B cell (primary cell): Measurements from ENCODE around the gene POLR1G. TPM values are rescaled to one million over a fixed set of nuclear protein-coding genes. Genes with fewer than 3 reads are reported as not detected.

Experiments
- ATAC-seq: fragments of 200-7000 bp; cut with Tn5 transposase; one replicate; pipeline ENCODE4 v1.10.0; 2021; ENCODE audit warnings: low read depth, mild to moderate bottlenecking, moderate number of reproducible peaks, moderate library complexity
- CTCF ChIA-PET: fragments of 350-600 bp; sonication (Branson Sonifier 250); formaldehyde crosslinking; loops from one replicate; lab custom pipeline; 2021; ENCODE audit warnings: antibody characterized with exemption, inconsistent platforms; lab: Charles Lee
- POLR2A ChIA-PET: fragments of 350-600 bp; sonication (Branson Sonifier 250); formaldehyde crosslinking; loops from one replicate; lab custom pipeline; 2021; ENCODE audit warnings: antibody characterized with exemption; lab: Charles Lee
- DNase-seq: peaks from one replicate; pipeline ENCODE4 v3.0.0; 2013
- H2AFZ ChIP-seq: 2 replicates; pipeline ENCODE4 v1.6.1; 2012; ENCODE audit warnings: mild to moderate bottlenecking, low read depth, low read length; ENCODE audit not compliant: insufficient read depth, poor library complexity, severe bottlenecking
- H3K27ac ChIP-seq, 2 donors: 1 replicate in 1 of 2; 2 replicates in 1 of 2; pipeline ENCODE4 v1.5.1; 2012 to 2013; ENCODE audit warnings: low read length in 2 of 2, mild to moderate bottlenecking in 2 of 2, moderate library complexity in 1 of 2
- H3K27me3 ChIP-seq, 4 experiments: fragments of 200-600 bp in 1 of 4; sonication (generic) in 1 of 4; replicated peaks in 1 of 4; 1 replicate in 2 of 4; 2 replicates in 2 of 4; pipeline versions ENCODE4 v1.6.1 to v1.7.0; 2013 to 2016; ENCODE audit warnings: low read length in 3 of 4, mild to moderate bottlenecking in 2 of 4, mixed read lengths in 1 of 4, moderate library complexity in 1 of 4; ENCODE audit not compliant: insufficient read depth in 4 of 4, control insufficient read depth in 3 of 4; ENCODE audit errors: control extremely low read depth in 1 of 4
- H3K36me3 ChIP-seq, 2 experiments: replicated peaks in 1 of 2; 1 replicate in 1 of 2; 2 replicates in 1 of 2; pipeline versions ENCODE4 v1.6.1 to v1.7.1; 2013; ENCODE audit warnings: low read length in 1 of 2; ENCODE audit not compliant: insufficient read depth in 2 of 2, control insufficient read depth in 1 of 2; ENCODE audit errors: control extremely low read depth in 1 of 2, extremely low read depth in 1 of 2
- H3K4me1 ChIP-seq, 2 donors: fragments of 200-600 bp in 1 of 2; sonication (generic) in 1 of 2; 1 replicate in 1 of 2; 2 replicates in 1 of 2; pipeline versions ENCODE4 v1.5.1 to v1.6.1; 2013 to 2017; ENCODE audit warnings: low read length in 2 of 2; ENCODE audit not compliant: control insufficient read depth in 2 of 2, insufficient read depth in 2 of 2
- H3K4me2 ChIP-seq: replicated peaks from 2 replicates; pipeline ENCODE3; 2012; ENCODE audit warnings: mild to moderate bottlenecking, low read depth, low read length; ENCODE audit not compliant: poor library complexity, severe bottlenecking
- H3K4me3 ChIP-seq, 5 experiments: fragments of 200-600 bp in 1 of 5; sonication (generic) in 1 of 5; 1 replicate in 3 of 5; 2 replicates in 2 of 5; pipeline versions ENCODE4 v1.5.1 to v1.7.0; 2011 to 2016; ENCODE audit warnings: low read length in 4 of 5, mild to moderate bottlenecking in 4 of 5, low read depth in 2 of 5, control low read depth in 1 of 5, moderate library complexity in 1 of 5; ENCODE audit not compliant: insufficient read depth in 1 of 5; ENCODE audit errors: control extremely low read depth in 1 of 5, extremely low read depth in 1 of 5
- H3K79me2 ChIP-seq: fragments of 200-600 bp; sonication (generic); one replicate; pipeline ENCODE4 v1.6.0; 2016; ENCODE audit warnings: low read length; ENCODE audit not compliant: control insufficient read depth, insufficient read depth
- H3K9ac ChIP-seq: fragments of 200-600 bp; sonication (generic); 2 replicates; pipeline ENCODE4 v1.6.1; 2017; ENCODE audit warnings: mild to moderate bottlenecking, low read length, moderate library complexity
- H3K9me3 ChIP-seq, 3 donors: one replicate each; pipeline versions ENCODE4 v1.6.1 to v1.7.1; 2013; ENCODE audit warnings: low read length in 2 of 3; ENCODE audit not compliant: control insufficient read depth in 2 of 3, insufficient read depth in 1 of 3; ENCODE audit errors: control extremely low read depth in 1 of 3
- H4K20me1 ChIP-seq: 2 replicates; pipeline ENCODE4 v1.6.0; 2012; ENCODE audit warnings: mild to moderate bottlenecking, low read length; ENCODE audit not compliant: insufficient read depth, control insufficient read depth, poor library complexity, severe bottlenecking
- H3K27ac Mint-ChIP-seq: one replicate; pipeline ENCODE4 v1.8.0; 2021; ENCODE audit warnings: mixed read lengths
- H3K27me3 Mint-ChIP-seq: one replicate; pipeline ENCODE4 v1.8.0; 2021; ENCODE audit warnings: mixed read lengths
- H3K4me1 Mint-ChIP-seq: one replicate; pipeline ENCODE4 v1.8.0; 2021; ENCODE audit warnings: mixed read lengths
- H3K4me3 Mint-ChIP-seq: one replicate; pipeline ENCODE4 v1.8.0; 2021; ENCODE audit warnings: mixed read lengths
- H3K9me3 Mint-ChIP-seq: one replicate; pipeline ENCODE4 v1.8.0; 2022; ENCODE audit warnings: mixed read lengths; ENCODE audit not compliant: insufficient read depth
- EZH2 ChIP-seq: IDR thresholded peaks from 2 replicates; pipeline ENCODE4 v1.6.1; 2012; ENCODE audit warnings: borderline replicate concordance, low read depth, mild to moderate bottlenecking, moderate library complexity, low read length; ENCODE audit not compliant: insufficient read depth, poor library complexity, severe bottlenecking
- WGBS: methylation state at CpG from one replicate; pipeline ENCODE4 v1.1.5; 2013; ENCODE audit warnings: missing lambda C conversion rate; ENCODE audit not compliant: insufficient coverage; 5-methylcytosine and 5-hydroxymethylcytosine counted together
- intact Hi-C: fragments of 100-400 bp; cut with micrococcal nuclease; formaldehyde crosslinking; loops from one replicate; pipeline ENCODE4 v1.10.0; 2022
- polyA plus RNA-seq: library from polyadenylated mRNA; depleted of rRNA; stranded (reverse); fragments of >200 nt; gene quantifications from 2 replicates; pipeline ENCODE4 v1.2.3, GENCODE V29; 2012
- total RNA-seq, 2 donors: library from RNA; stranded (reverse); fragments of 120-200 nt in 1 of 2; gene quantifications; 1 replicate in 1 of 2; 2 replicates in 1 of 2; pipeline versions ENCODE4 v1.2.3 to v1.2.4, GENCODE V29; 2013 to 2022
- TF ChIP-seq, protein P1 (sequence below): fragments of 200-600 bp; IDR thresholded peaks from one replicate; pipeline ENCODE4 v1.8.0; 2022; ENCODE audit warnings: antibody characterized with exemption, mild to moderate bottlenecking

The POLR1G gene
- total and polyA plus RNA-seq, 2 donors (not counting 1 experiment from before 2014, with no cell fraction given): 2.1 to 4.3 TPM

DNA sequence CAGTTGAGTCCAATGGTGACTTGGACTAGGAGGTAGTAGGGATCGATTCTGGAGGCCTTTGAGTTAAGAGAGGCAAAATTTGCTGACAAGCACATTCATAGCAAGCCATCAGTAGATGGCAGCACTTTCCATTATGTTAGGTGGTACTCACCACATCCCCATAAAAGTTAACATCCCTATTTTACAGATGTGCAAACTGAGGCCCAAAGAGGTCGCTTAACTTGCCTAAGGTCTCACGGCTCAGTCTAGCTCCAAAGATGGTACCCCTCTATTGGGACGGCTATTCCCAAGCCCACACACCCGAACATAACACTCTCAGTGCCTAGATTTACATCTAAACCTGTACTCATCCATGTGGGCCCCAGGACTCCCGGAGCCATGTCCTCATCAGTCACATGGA is 39.9 kb downstream of the POLR1G start:
- peaks cover 33 to 51% of the 10 kb centered on the region in 2 donors for H3K4me1 ChIP-seq
- WGBS: 83% methylated on average over 5 of the region's 6 CpGs
- H3K4me2 ChIP-seq: no peak overlapping the region
- peak; percentile 66 for DNase-seq
- Mint-ChIP-seq H3K4me1 (peaks cover 56% of the 10 kb centered on the region), H3K27ac (peak overlapping the region; percentile 82), H3K9me3 (no peaks in the 10 kb centered on the region), H3K4me3 (peak overlapping the region; percentile 77), H3K27me3 (no peaks in the 10 kb centered on the region)
- H2AFZ ChIP-seq: no peak overlapping the region
- no peaks in the 10 kb centered on the region for H4K20me1 ChIP-seq
- intact Hi-C loops: no loop called here
- peaks cover 0 to 2% (median 0%) of the 10 kb centered on the region in 3 donors for H3K9me3 ChIP-seq
- no peak overlapping the region for H3K4me3 ChIP-seq
- no peak for ATAC-seq
- no peaks in the 10 kb centered on the region for H3K27me3 ChIP-seq
- POLR2A ChIA-PET: interaction anchor here (1.2 kb wide), 1 partner anchor 23 kb away, joined by 3 read pairs; no protein-coding TSS in a partner anchor
- no peak for TF ChIP-seq EZH2
- TF ChIP-seq, protein P1, sequence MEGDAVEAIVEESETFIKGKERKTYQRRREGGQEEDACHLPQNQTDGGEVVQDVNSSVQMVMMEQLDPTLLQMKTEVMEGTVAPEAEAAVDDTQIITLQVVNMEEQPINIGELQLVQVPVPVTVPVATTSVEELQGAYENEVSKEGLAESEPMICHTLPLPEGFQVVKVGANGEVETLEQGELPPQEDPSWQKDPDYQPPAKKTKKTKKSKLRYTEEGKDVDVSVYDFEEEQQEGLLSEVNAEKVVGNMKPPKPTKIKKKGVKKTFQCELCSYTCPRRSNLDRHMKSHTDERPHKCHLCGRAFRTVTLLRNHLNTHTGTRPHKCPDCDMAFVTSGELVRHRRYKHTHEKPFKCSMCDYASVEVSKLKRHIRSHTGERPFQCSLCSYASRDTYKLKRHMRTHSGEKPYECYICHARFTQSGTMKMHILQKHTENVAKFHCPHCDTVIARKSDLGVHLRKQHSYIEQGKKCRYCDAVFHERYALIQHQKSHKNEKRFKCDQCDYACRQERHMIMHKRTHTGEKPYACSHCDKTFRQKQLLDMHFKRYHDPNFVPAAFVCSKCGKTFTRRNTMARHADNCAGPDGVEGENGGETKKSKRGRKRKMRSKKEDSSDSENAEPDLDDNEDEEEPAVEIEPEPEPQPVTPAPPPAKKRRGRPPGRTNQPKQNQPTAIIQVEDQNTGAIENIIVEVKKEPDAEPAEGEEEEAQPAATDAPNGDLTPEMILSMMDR: peak; percentile 47
- H3K79me2 ChIP-seq: peaks cover 7% of the 10 kb centered on the region
- CTCF ChIA-PET: interaction anchor here (0.9 to 6.4 kb wide), 5 partner anchors 31 to 53 kb away, joined by 3 to 66 read pairs (median 3); no protein-coding TSS in a partner anchor
- no peaks in the 10 kb centered on the region for H3K36me3 ChIP-seq
- H3K27ac ChIP-seq: no peak overlapping the region
- no peak overlapping the region for H3K9ac ChIP-seq

DNA sequence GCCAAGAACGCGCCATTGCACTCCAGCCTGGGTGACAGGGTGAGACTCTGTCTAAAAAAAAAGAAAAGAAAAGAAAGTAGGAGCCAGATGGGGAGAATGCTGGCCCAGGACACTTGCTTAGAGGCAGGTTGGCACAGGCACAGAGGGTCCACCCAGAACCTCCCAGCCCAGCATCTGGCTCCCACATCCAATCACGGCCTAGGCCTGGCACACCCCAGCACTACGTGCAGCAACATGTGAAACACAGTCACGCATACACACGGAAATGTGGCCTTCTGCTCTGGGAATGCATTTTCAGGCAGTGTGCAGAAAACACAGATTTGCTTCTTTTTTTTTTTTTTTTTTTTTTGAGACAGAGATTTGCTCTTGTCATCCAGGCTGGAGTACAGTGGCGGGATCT is 40.5 kb downstream of the POLR1G start:
- TF ChIP-seq, protein P1: no peak
- no peak for TF ChIP-seq EZH2
- Histone ChIP-seq H2AFZ (no peak overlapping the region), H3K9me3 (peaks cover 0 to 4% (median 0%) of the 10 kb centered on the region in 3 donors), H3K4me1 (peaks cover 39 to 57% of the 10 kb centered on the region in 2 donors), H3K4me2 (no peak overlapping the region), H3K9ac (no peak overlapping the region), H3K27ac (no peak overlapping the region), H4K20me1 (no peaks in the 10 kb centered on the region), H3K79me2 (peaks cover 7% of the 10 kb centered on the region), H3K27me3 (no peaks in the 10 kb centered on the region), H3K4me3 (no peak overlapping the region), H3K36me3 (no peaks in the 10 kb centered on the region)
- Mint-ChIP-seq H3K9me3 (no peaks in the 10 kb centered on the region), H3K27me3 (no peaks in the 10 kb centered on the region), H3K27ac (no peak overlapping the region), H3K4me1 (peaks cover 63% of the 10 kb centered on the region), H3K4me3 (no peak overlapping the region)
- POLR2A ChIA-PET: interaction anchor here (0.7 kb wide), 1 partner anchor 11 kb away, joined by 5 read pairs; no protein-coding TSS in a partner anchor
- no peak for ATAC-seq
- CTCF ChIA-PET: interaction anchor here (0.6 to 6.4 kb wide), 4 partner anchors 10 to 198 kb away, joined by 3 to 66 read pairs (median 3); no protein-coding TSS in a partner anchor
- intact Hi-C loops: no loop called here
- DNase-seq: no peak
- 100% methylated on average over 7 of the region's 7 CpGs for WGBS
